GM12878 (cell line): Measurements from ENCODE around the gene BSN. TPM values are rescaled to one million over a fixed set of nuclear protein-coding genes. Genes with fewer than 3 reads are reported as not detected.

ENCODE experiments used
- BHLHE40 ChIP-seq, 2 experiments: fragments of 450-650 bp in 1 of 2; IDR thresholded peaks; 2 replicates each; pipeline ENCODE4 v1.6.1; 2011 to 2017; ENCODE audit warnings: low read depth in 2 of 2, borderline replicate concordance in 1 of 2, improper control_type of control experiment in 1 of 2, low read length in 1 of 2, mild to moderate bottlenecking in 1 of 2
- EP300 ChIP-seq, 2 experiments: fragments of 150-350 bp in 1 of 2; IDR thresholded peaks; 2 replicates each; pipeline ENCODE4 v1.6.1; 2011 to 2012; ENCODE audit warnings: low read depth in 2 of 2, low read length in 2 of 2, borderline replicate concordance in 1 of 2, improper control_type of control experiment in 1 of 2, inconsistent platforms in 1 of 2; ENCODE audit not compliant: control insufficient read depth in 1 of 2
- FOS ChIP-seq: IDR thresholded peaks from 3 replicates; pipeline ENCODE4 v1.6.1; 2011; ENCODE audit warnings: borderline replicate concordance; ENCODE audit not compliant: insufficient read length; ENCODE audit errors: extremely low read depth
- FOXM1 ChIP-seq: IDR thresholded peaks from 2 replicates; pipeline ENCODE4 v1.6.1; 2012; ENCODE audit warnings: low read depth, mild to moderate bottlenecking, inconsistent platforms, low read length, moderate library complexity
- HDGF ChIP-seq: fragments of 450-650 bp; IDR thresholded peaks from 2 replicates; pipeline ENCODE4 v1.6.1; 2016; ENCODE audit warnings: antibody characterized with exemption
- JUNB ChIP-seq: IDR thresholded peaks from 2 replicates; pipeline ENCODE4 v1.6.1; 2016; ENCODE audit warnings: antibody characterized with exemption, mild to moderate bottlenecking
- LARP7 ChIP-seq: fragments of 450-650 bp; IDR thresholded peaks from 2 replicates; pipeline ENCODE4 v1.6.1; 2017; ENCODE audit warnings: mild to moderate bottlenecking
- MEF2A ChIP-seq: IDR thresholded peaks from 2 replicates; pipeline ENCODE4 v1.6.1; 2011; ENCODE audit warnings: low read depth, mild to moderate bottlenecking, low read length, moderate library complexity; ENCODE audit not compliant: insufficient read depth
- MEF2B ChIP-seq: fragments of 450-650 bp; IDR thresholded peaks from 2 replicates; pipeline ENCODE4 v1.6.1; 2018; ENCODE audit warnings: mild to moderate bottlenecking, moderate library complexity; ENCODE audit not compliant: partially characterized antibody, poor library complexity, severe bottlenecking
- MLLT1 ChIP-seq: fragments of 450-650 bp; IDR thresholded peaks from 2 replicates; pipeline ENCODE4 v1.6.1; 2016; ENCODE audit warnings: mild to moderate bottlenecking
- NBN ChIP-seq: fragments of 450-650 bp; IDR thresholded peaks from 2 replicates; pipeline ENCODE4 v1.6.1; 2016
- NR2F1 ChIP-seq: fragments of 450-650 bp; conservative IDR thresholded peaks from 2 replicates; pipeline ENCODE4 v1.6.1; 2017; ENCODE audit warnings: mild to moderate bottlenecking
- POLR2A ChIP-seq: IDR thresholded peaks from 2 replicates; pipeline ENCODE4 v1.6.1; 2011; ENCODE audit warnings: low read depth, mild to moderate bottlenecking, low read length
- POU2F2 ChIP-seq: IDR thresholded peaks from 3 replicates; pipeline ENCODE4 v1.6.1; 2011; ENCODE audit warnings: low read depth, mild to moderate bottlenecking, low read length, borderline replicate concordance
- RUNX3 ChIP-seq: IDR thresholded peaks from 2 replicates; pipeline ENCODE4 v1.6.1; 2012; ENCODE audit warnings: low read length, inconsistent platforms
- SMAD5 ChIP-seq: IDR thresholded peaks from 2 replicates; pipeline ENCODE4 v1.6.1; 2016; ENCODE audit warnings: antibody characterized with exemption, low read depth
- SMARCA5 ChIP-seq: fragments of 450-650 bp; IDR thresholded peaks from 2 replicates; pipeline ENCODE4 v1.6.1; 2017; ENCODE audit warnings: mild to moderate bottlenecking
- SP1 ChIP-seq: IDR thresholded peaks from one replicate; pipeline ENCODE4 v1.6.1; 2011; ENCODE audit warnings: low read depth, low read length
- STAT1 ChIP-seq: fragments of 450-650 bp; conservative IDR thresholded peaks from 2 replicates; pipeline ENCODE4 v1.6.1; 2014; ENCODE audit warnings: antibody characterized with exemption, mild to moderate bottlenecking
- TBL1XR1 ChIP-seq: IDR thresholded peaks from 2 replicates; pipeline ENCODE4 v1.6.1; 2012; ENCODE audit warnings: low read depth, low read length, improper control_type of control experiment
- TCF12 ChIP-seq: IDR thresholded peaks from 2 replicates; pipeline ENCODE4 v1.6.1; 2011; ENCODE audit warnings: low read depth, mild to moderate bottlenecking, low read length
- YY1 ChIP-seq: IDR thresholded peaks from 2 replicates; pipeline ENCODE4 v1.6.1; 2011; ENCODE audit warnings: low read depth, mild to moderate bottlenecking, low read length
- ZBTB11 ChIP-seq: fragments of 450-650 bp; formaldehyde crosslinking; IDR thresholded peaks from 2 replicates; pipeline ENCODE4 v1.5.0; 2022; ENCODE audit warnings: mild to moderate bottlenecking, missing genetic modification characterization
- ZNF207 ChIP-seq: fragments of 450-650 bp; IDR thresholded peaks from 2 replicates; pipeline ENCODE4 v1.6.1; 2014; ENCODE audit warnings: antibody characterized with exemption, mild to moderate bottlenecking, borderline replicate concordance
- polyA plus RNA-seq, 11 experiments: library from polyadenylated mRNA; depleted of rRNA in 4 of 11; unstranded in 6 of 11; stranded (reverse) in 5 of 11; fragments of >200 nt; fragmentation: Nextera tagmentation in 4 of 11; fragmentation: Illumina TruSeq in 1 of 11; extraction: Ambion mirVana in 4 of 11; extraction: Trizol in 1 of 11; gene quantifications; 1 replicate in 1 of 11; 2 replicates in 10 of 11; pipeline versions ENCODE4 v1.2.1 to v1.2.3, GENCODE V29; 2011 to 2016; ENCODE audit warnings: inconsistent platforms in 2 of 11, missing spikeins in 2 of 11, low read depth in 1 of 11
- total RNA-seq, 4 experiments: library from RNA; depleted of rRNA in 3 of 4; stranded (reverse); fragments of >200 nt in 3 of 4; fragmentation: Illumina TruSeq in 1 of 4; extraction: Trizol in 1 of 4; gene quantifications; 2 replicates each; pipeline versions ENCODE4 v1.2.1 to v1.2.3, GENCODE V29; 2013 to 2021
- TF ChIP-seq, protein P1 (sequence below): IDR thresholded peaks from 2 replicates; pipeline ENCODE4 v1.6.1; 2012; ENCODE audit warnings: low read depth, low read length, improper control_type of control experiment
- TF ChIP-seq, protein P2 (sequence below): IDR thresholded peaks from 2 replicates; pipeline ENCODE4 v1.6.1; 2011; ENCODE audit warnings: borderline replicate concordance, low read depth, mild to moderate bottlenecking, moderate library complexity, low read length; ENCODE audit not compliant: insufficient read depth, poor library complexity, severe bottlenecking

Gene BSN
- total and polyA plus RNA-seq, 10 of the 15 experiments (the other 5 are each of a cell fraction or from before 2014, with no cell fraction given) = under 0.01 to 0.19 (median 0.05) TPM; not detected in 1

DNA sequence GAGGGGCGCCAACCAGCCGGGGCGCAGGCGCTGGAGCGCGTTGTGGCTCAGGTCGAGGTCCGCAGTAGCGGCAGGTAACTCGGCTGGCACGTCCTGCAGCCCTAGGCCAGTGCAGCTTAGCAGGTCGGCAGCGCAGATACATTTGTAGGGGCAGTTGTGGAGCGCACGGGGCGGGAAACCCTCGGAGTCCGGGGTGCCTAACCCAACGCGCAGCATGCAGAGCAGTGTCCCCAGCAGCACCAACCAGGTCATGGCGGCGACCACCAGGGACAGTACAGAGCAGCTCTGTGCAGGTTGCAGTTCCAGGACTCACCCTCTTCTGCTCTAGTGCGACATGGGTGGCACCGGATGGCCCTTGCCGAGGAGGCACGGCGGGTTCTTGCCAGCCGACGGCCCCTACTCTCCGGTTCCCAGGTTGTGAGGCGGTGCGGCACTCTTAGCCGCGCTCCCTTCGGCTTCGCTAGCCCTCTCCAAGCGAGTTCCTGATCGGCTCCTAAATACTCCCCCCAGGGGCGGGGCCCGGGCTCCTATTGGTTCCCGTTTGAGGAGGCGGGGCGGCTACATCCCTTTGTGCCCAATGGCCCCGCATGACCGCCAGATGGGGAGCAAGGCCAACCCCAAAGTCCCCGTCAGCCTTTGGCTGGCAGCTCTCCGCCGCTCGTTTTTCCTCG is 165.1 kb downstream of the BSN start, which contains the start of gene AMIGO3 (continued):
- no peak for TF ChIP-seq ZBTB11 (CRISPR knock-in tag)
- no peak for TF ChIP-seq EP300 (IDR thresholded peaks at IDR 0.05; ENCODE audit: borderline replicate concordance in 1 of 2, control insufficient read depth in 1 of 2, low read depth in 2 of 2, low read length in 2 of 2)
- TF ChIP-seq JUNB = no peak
- peak; percentile 1; the same call in 1 of the 2 replicates for TF ChIP-seq RUNX3
- TF ChIP-seq MLLT1 = peak; percentile 18; the same call in 1 of the 2 replicates
- TF ChIP-seq TCF12 = no peak
- TF ChIP-seq POU2F2 = 0 out of 3 replicates have a peak, but pooled peaks have one; percentile 39
- peak; percentile 67; the same call in 1 of the 2 replicates for TF ChIP-seq HDGF
- 0 out of 4 replicates have a peak, but pooled peaks have one; percentile 7 to 17 for TF ChIP-seq BHLHE40 (IDR thresholded peaks at IDR 0.05; ENCODE audit: borderline replicate concordance in 1 of 2, low read depth in 2 of 2, low read length in 1 of 2)
- 0 out of 2 replicates have a peak, but pooled peaks have one; percentile 15 for TF ChIP-seq NR2F1
- no peak for TF ChIP-seq MEF2B
- TF ChIP-seq, protein P1, sequence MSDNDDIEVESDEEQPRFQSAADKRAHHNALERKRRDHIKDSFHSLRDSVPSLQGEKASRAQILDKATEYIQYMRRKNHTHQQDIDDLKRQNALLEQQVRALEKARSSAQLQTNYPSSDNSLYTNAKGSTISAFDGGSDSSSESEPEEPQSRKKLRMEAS = no peak
- TF ChIP-seq, protein P2, sequence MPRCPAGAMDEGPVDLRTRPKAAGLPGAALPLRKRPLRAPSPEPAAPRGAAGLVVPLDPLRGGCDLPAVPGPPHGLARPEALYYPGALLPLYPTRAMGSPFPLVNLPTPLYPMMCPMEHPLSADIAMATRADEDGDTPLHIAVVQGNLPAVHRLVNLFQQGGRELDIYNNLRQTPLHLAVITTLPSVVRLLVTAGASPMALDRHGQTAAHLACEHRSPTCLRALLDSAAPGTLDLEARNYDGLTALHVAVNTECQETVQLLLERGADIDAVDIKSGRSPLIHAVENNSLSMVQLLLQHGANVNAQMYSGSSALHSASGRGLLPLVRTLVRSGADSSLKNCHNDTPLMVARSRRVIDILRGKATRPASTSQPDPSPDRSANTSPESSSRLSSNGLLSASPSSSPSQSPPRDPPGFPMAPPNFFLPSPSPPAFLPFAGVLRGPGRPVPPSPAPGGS = peak; percentile 84
- peak; percentile 42; the same call in 1 of the 2 replicates for TF ChIP-seq FOXM1
- TF ChIP-seq MEF2A = no peak
- TF ChIP-seq SMARCA5 = peak; percentile 15; the same call in 1 of the 2 replicates
- peak; percentile 65 for TF ChIP-seq SP1
- TF ChIP-seq ZNF207 = peak; percentile 83; the same call in 1 of the 2 replicates
- peak; percentile 75 for TF ChIP-seq POLR2A
- peak; percentile 68 for TF ChIP-seq NBN
- TF ChIP-seq SMAD5 = peak; percentile 54; the same call in 1 of the 2 replicates
- TF ChIP-seq STAT1 = no peak
- no peak for TF ChIP-seq TBL1XR1
- no peak for TF ChIP-seq FOS
- TF ChIP-seq YY1 = peak; percentile 75; the same call in 1 of the 2 replicates
- peak; percentile 58 for TF ChIP-seq LARP7
